Right ventricle myocardium superior (tissue), 1 donor: Measurements from ENCODE around the gene OR6V1. TPM values are rescaled to one million over a fixed set of nuclear protein-coding genes. Genes with fewer than 3 reads are reported as not detected.
"Not testable (repeated sequence)": the region's sequence is repeated elsewhere in the genome, so short reads cannot be mapped to it uniquely, and the experiment has no call there.

Experiments
- ATAC-seq: fragments of 200-7000 bp; cut with Tn5 transposase; one replicate; pipeline ENCODE4 v1.9.1; 2020; ENCODE audit warnings: mild to moderate bottlenecking; ENCODE audit not compliant: poor library complexity
- DNase-seq: peaks from one replicate; pipeline ENCODE4 v3.0.0-alpha.2; 2020
- intact Hi-C: fragments of 100-400 bp; cut with DNase I; formaldehyde crosslinking; loops from one replicate; pipeline ENCODE4 v1.11.2; 2022
- total RNA-seq: library from RNA; stranded (reverse); fragmentation: NEBNext Ultra II Directional; extraction: Animal tissue kit (Norgen Biotek cat#: 25700); gene quantifications from one replicate; pipeline ENCODE4 v1.2.1, GENCODE V29; 2021
- donor health status: DM: no; HTN: yes; CAD: no; lungs with severe emphysema.

Gene OR6V1
- total RNA-seq, 1 donor from 2014 or later = not detected

DNA sequence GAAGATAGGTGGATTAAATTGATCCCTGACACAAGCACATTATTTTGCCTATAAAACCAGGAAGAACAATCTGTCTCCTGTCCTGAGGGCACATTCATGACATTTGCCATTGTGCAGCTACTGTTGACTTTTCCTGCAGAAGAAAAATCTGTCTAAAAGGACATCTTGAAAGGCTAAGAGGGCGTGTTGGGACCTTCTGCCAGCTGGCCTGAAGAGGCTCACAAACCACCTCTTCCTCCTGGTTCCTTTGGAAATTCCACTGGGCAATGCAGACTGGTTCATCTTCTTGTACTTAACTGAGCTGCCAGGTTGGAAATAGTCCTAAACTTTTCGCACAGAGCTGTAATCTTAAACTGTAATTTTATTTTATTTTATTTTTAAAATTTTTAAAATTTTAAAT, 44.0 kb downstream of the OR6V1 start:
- DNase-seq = no peak
- no peak for ATAC-seq
- intact Hi-C loops = no loop called here

DNA sequence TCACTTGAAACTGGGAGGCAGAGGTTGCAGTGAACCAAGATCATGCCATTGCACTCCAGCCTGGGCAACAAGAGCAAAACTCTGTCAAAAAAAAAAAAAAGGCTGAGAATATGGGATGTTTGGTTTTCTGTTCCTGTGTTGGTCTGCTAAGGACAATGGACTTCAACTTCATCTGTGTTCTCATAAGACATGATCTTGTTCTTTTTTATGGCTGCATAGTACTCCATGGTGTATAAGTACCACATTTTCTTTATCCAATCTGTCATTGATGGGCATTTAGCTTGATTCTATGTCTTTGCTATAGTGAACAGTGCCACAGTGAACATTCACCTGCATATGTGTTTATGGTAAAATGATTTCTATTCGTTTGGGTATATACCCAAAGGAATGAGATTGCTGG, 47.4 kb downstream of the OR6V1 start:
- intact Hi-C loops, ATAC-seq, DNase-seq: not testable (repeated sequence)

Other genes starting within 250 kb of the OR6V1 start
- 2.6 TPM for gene EPHB6, start 197.3 kb upstream of the OR6V1 start, total RNA-seq
- gene TRPV6, start 166.6 kb upstream of the OR6V1 start, total RNA-seq = not detected
- not detected for gene TRPV5, start 118.6 kb upstream of the OR6V1 start, total RNA-seq
- not detected for gene LLCFC1, start 112.9 kb upstream of the OR6V1 start, total RNA-seq
- gene KEL, start 90.0 kb upstream of the OR6V1 start, total RNA-seq = 0.43 TPM
- 0.22 TPM for gene OR9A2, start 25.2 kb upstream of the OR6V1 start, total RNA-seq
- not detected for gene PIP, start 79.7 kb downstream of the OR6V1 start, total RNA-seq
- gene TAS2R39, start 131.1 kb downstream of the OR6V1 start, total RNA-seq = not detected
- not detected for gene TAS2R40, start 169.7 kb downstream of the OR6V1 start, total RNA-seq
- gene GSTK1, start 211.1 kb downstream of the OR6V1 start, total RNA-seq = 276 TPM
- gene TMEM139, start 232.6 kb downstream of the OR6V1 start, total RNA-seq = 16.1 TPM
- 11.1 TPM for gene CASP2, start 236.0 kb downstream of the OR6V1 start, total RNA-seq